GM23338 (cell line): ENCODE measurements around the gene LNX2. TPM values are rescaled to one million over a fixed set of nuclear protein-coding genes. Genes with fewer than 3 reads are reported as not detected.

ENCODE experiments used
- ATAC-seq: fragments of 200-7000 bp; cut with Tn5 transposase; 3 replicates; pipeline ENCODE4 v1.9.1; 2020
- DNase-seq: peaks from one replicate; pipeline ENCODE4 v3.0.0-alpha.2; 2015; ENCODE audit warnings: low spot score
- H2AFZ ChIP-seq: fragments of 200-600 bp; sonication (generic); 2 replicates; pipeline ENCODE4 v1.8.0; 2016; ENCODE audit warnings: antibody characterized with exemption, mild to moderate bottlenecking, moderate library complexity
- H3F3A ChIP-seq: fragments of 200-600 bp; sonication (generic); replicated peaks from 2 replicates; pipeline ENCODE4 v1.8.0; 2017; ENCODE audit warnings: antibody characterized with exemption, mixed run types, low read depth
- H3K27ac ChIP-seq: fragments of 200-600 bp; sonication (generic); 2 replicates; pipeline ENCODE4 v1.6.1; 2016; ENCODE audit warnings: low read depth
- H3K27me3 ChIP-seq: fragments of 200-600 bp; sonication (generic); 2 replicates; pipeline ENCODE4 v1.8.0; 2016; ENCODE audit warnings: mild to moderate bottlenecking, mixed run types, moderate library complexity; ENCODE audit not compliant: insufficient read depth
- H3K36me3 ChIP-seq: fragments of 200-600 bp; sonication (generic); 2 replicates; pipeline ENCODE4 v1.8.0; 2016; ENCODE audit warnings: mild to moderate bottlenecking; ENCODE audit not compliant: insufficient read depth
- H3K4me1 ChIP-seq: fragments of 200-600 bp; sonication (generic); 2 replicates; pipeline ENCODE4 v1.8.0; 2016; ENCODE audit warnings: mild to moderate bottlenecking, moderate library complexity; ENCODE audit not compliant: insufficient read depth
- H3K4me2 ChIP-seq: fragments of 200-600 bp; sonication (generic); 2 replicates; pipeline ENCODE4 v1.7.1; 2017; ENCODE audit warnings: mixed run types
- H3K4me3 ChIP-seq: fragments of 200-600 bp; sonication (generic); 2 replicates; pipeline ENCODE4 v1.6.1; 2016; ENCODE audit warnings: mixed run types
- H3K79me2 ChIP-seq: fragments of 200-600 bp; sonication (generic); replicated peaks from 2 replicates; pipeline ENCODE4 v1.8.0; 2017; ENCODE audit warnings: mild to moderate bottlenecking; ENCODE audit not compliant: insufficient read depth
- H3K9me2 ChIP-seq: fragments of 200-600 bp; sonication (generic); 2 replicates; pipeline ENCODE4 v1.8.0; 2017; ENCODE audit not compliant: insufficient read depth
- H4K20me1 ChIP-seq: fragments of 200-600 bp; sonication (generic); replicated peaks from 2 replicates; pipeline ENCODE4 v1.8.0; 2017; ENCODE audit warnings: mild to moderate bottlenecking; ENCODE audit not compliant: insufficient read depth
- H3K27ac Mint-ChIP-seq: 2 replicates; pipeline ENCODE4 v1.8.0; 2020; ENCODE audit warnings: inconsistent platforms, mild to moderate bottlenecking, moderate library complexity, mixed read lengths
- H3K27me3 Mint-ChIP-seq: 3 replicates; pipeline ENCODE4 v1.8.0; 2022; ENCODE audit warnings: low read depth, mild to moderate bottlenecking, moderate library complexity, mixed read lengths, inconsistent platforms; ENCODE audit not compliant: insufficient read depth, poor library complexity
- H3K36me3 Mint-ChIP-seq: 3 replicates; pipeline ENCODE4 v1.8.0; 2021; ENCODE audit warnings: low read depth, mild to moderate bottlenecking, inconsistent platforms, moderate library complexity, mixed read lengths
- H3K4me1 Mint-ChIP-seq: 3 replicates; pipeline ENCODE4 v1.8.0; 2020; ENCODE audit warnings: mild to moderate bottlenecking, inconsistent platforms, mixed read lengths
- H3K4me3 Mint-ChIP-seq: 3 replicates; pipeline ENCODE4 v1.8.0; 2021; ENCODE audit warnings: moderate library complexity, mild to moderate bottlenecking, inconsistent platforms, mixed read lengths
- H3K9me3 Mint-ChIP-seq: 3 replicates; pipeline ENCODE4 v1.8.0; 2020; ENCODE audit warnings: moderate library complexity, mild to moderate bottlenecking, inconsistent platforms, mixed read lengths
- CREB1 ChIP-seq: fragments of 250-450 bp; sonication (Bioruptor Pico); IDR thresholded peaks from 2 replicates; pipeline ENCODE4 v1.5.0; 2020; ENCODE audit warnings: low read depth, mild to moderate bottlenecking, moderate library complexity
- EZH2 ChIP-seq: fragments of 200-600 bp; sonication (generic); IDR thresholded peaks from one replicate; pipeline ENCODE4 v1.8.0; 2017; ENCODE audit warnings: antibody characterized with exemption, mild to moderate bottlenecking, low read depth; ENCODE audit not compliant: unreplicated experiment
- NANOG ChIP-seq: IDR thresholded peaks from 2 replicates; pipeline ENCODE4 v1.6.1; 2016; ENCODE audit warnings: antibody characterized with exemption, borderline replicate concordance
- polyA plus RNA-seq: library from polyadenylated mRNA; unstranded; fragments of >200 nt; fragmentation: Nextera tagmentation; extraction: Ambion mirVana; gene quantifications from 2 replicates; pipeline ENCODE4 v1.2.1, GENCODE V29; 2016
- total RNA-seq: library from RNA; depleted of rRNA; stranded (reverse); fragments of >200 nt; shearing (Covaris generic); gene quantifications from 2 replicates; pipeline ENCODE4 v1.2.3, GENCODE V29; 2014
- TF ChIP-seq, protein P1 (sequence below): fragments of 250-450 bp; sonication (Bioruptor Pico); IDR thresholded peaks from 2 replicates; pipeline ENCODE4 v1.5.0; 2020; ENCODE audit warnings: mild to moderate bottlenecking, moderate library complexity

Gene LNX2
- total and polyA plus RNA-seq, 2 experiments from 2014 or later, result 3.7 to 18.0 TPM

DNA sequence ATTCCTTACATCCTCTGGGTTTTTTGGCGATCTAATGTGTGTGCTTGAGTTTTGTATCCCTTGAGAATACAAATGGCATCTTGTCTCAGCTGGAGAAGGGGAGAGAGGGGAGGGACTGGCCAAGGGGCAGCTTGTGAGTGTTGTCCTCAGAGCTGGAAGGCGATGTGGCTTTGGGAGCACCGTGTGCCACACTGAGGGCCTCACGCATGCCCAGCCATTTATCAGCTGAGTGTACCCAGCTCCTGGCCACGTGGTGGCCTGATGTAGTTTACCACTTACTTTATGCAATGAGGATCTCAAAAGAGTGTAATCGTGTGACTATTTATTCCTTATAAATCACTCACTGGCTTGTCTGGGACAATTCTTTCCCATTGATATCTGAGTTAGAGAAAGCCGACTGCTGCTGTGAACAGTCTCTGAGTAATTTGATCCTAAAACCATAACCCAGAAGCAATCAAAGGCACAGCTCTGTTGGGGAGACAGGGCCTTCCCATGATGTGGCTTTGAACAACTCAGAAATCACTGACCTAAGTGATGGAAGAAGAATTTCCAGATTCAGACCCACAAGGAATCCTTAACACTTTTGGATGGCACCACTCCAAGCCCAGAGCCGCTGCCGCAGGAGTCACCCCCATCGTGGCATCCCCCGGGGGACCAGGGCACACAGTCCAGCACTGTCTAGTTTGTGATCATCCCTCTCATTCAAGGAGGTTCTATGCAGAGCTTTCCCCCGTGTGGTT lies 116.0 kb downstream of the LNX2 start:
- Histone ChIP-seq H3K4me2 (no peak overlapping the region), H3K9me2 (no peaks in the 10 kb centered on the region), H3K27me3 (no peaks in the 10 kb centered on the region), H3F3A (no peaks in the 10 kb centered on the region), H3K79me2 (no peaks in the 10 kb centered on the region), H4K20me1 (no peaks in the 10 kb centered on the region), H3K4me3 (no peak overlapping the region), H2AFZ (peak overlapping the region; percentile 65; the same call in 1 of the 2 replicates), H3K27ac (no peak overlapping the region), H3K4me1 (no peaks in the 10 kb centered on the region), H3K36me3 (no peaks in the 10 kb centered on the region)
- DNase-seq, result no peak
- peaks cover 13% of the 10 kb centered on the region; the same call in 2 of the 3 replicates for H3K4me1 Mint-ChIP-seq
- peaks cover 6% of the 10 kb centered on the region for H3K27me3 Mint-ChIP-seq
- no peaks in the 10 kb centered on the region for H3K36me3 Mint-ChIP-seq
- no peak overlapping the region for H3K27ac Mint-ChIP-seq
- ATAC-seq, result no peak
- H3K4me3 Mint-ChIP-seq, result no peak overlapping the region
- TF ChIP-seq EZH2, result no peak
- TF ChIP-seq, protein P1, sequence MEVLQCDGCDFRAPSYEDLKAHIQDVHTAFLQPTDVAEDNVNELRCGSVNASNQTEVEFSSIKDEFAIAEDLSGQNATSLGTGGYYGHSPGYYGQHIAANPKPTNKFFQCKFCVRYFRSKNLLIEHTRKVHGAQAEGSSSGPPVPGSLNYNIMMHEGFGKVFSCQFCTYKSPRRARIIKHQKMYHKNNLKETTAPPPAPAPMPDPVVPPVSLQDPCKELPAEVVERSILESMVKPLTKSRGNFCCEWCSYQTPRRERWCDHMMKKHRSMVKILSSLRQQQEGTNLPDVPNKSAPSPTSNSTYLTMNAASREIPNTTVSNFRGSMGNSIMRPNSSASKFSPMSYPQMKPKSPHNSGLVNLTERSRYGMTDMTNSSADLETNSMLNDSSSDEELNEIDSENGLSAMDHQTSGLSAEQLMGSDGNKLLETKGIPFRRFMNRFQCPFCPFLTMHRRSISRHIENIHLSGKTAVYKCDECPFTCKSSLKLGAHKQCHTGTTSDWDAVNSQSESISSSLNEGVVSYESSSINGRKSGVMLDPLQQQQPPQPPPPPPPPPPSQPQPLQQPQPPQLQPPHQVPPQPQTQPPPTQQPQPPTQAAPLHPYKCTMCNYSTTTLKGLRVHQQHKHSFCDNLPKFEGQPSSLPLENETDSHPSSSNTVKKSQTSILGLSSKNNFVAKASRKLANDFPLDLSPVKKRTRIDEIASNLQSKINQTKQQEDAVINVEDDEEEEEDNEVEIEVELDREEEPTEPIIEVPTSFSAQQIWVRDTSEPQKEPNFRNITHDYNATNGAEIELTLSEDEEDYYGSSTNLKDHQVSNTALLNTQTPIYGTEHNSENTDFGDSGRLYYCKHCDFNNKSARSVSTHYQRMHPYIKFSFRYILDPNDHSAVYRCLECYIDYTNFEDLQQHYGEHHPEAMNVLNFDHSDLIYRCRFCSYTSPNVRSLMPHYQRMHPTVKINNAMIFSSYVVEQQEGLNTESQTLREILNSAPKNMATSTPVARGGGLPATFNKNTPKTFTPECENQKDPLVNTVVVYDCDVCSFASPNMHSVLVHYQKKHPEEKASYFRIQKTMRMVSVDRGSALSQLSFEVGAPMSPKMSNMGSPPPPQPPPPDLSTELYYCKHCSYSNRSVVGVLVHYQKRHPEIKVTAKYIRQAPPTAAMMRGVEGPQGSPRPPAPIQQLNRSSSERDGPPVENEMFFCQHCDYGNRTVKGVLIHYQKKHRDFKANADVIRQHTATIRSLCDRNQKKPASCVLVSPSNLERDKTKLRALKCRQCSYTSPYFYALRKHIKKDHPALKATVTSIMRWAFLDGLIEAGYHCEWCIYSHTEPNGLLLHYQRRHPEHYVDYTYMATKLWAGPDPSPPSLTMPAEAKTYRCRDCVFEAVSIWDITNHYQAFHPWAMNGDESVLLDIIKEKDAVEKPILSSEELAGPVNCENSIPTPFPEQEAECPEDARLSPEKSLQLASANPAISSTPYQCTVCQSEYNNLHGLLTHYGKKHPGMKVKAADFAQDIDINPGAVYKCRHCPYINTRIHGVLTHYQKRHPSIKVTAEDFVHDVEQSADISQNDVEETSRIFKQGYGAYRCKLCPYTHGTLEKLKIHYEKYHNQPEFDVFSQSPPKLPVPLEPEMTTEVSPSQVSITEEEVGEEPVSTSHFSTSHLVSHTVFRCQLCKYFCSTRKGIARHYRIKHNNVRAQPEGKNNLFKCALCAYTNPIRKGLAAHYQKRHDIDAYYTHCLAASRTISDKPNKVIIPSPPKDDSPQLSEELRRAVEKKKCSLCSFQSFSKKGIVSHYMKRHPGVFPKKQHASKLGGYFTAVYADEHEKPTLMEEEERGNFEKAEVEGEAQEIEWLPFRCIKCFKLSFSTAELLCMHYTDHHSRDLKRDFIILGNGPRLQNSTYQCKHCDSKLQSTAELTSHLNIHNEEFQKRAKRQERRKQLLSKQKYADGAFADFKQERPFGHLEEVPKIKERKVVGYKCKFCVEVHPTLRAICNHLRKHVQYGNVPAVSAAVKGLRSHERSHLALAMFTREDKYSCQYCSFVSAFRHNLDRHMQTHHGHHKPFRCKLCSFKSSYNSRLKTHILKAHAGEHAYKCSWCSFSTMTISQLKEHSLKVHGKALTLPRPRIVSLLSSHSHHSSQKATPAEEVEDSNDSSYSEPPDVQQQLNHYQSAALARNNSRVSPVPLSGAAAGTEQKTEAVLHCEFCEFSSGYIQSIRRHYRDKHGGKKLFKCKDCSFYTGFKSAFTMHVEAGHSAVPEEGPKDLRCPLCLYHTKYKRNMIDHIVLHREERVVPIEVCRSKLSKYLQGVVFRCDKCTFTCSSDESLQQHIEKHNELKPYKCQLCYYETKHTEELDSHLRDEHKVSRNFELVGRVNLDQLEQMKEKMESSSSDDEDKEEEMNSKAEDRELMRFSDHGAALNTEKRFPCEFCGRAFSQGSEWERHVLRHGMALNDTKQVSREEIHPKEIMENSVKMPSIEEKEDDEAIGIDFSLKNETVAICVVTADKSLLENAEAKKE (CRISPR knock-in tag), result no peak
- no peak for TF ChIP-seq NANOG
- no peaks in the 10 kb centered on the region for H3K9me3 Mint-ChIP-seq

DNA sequence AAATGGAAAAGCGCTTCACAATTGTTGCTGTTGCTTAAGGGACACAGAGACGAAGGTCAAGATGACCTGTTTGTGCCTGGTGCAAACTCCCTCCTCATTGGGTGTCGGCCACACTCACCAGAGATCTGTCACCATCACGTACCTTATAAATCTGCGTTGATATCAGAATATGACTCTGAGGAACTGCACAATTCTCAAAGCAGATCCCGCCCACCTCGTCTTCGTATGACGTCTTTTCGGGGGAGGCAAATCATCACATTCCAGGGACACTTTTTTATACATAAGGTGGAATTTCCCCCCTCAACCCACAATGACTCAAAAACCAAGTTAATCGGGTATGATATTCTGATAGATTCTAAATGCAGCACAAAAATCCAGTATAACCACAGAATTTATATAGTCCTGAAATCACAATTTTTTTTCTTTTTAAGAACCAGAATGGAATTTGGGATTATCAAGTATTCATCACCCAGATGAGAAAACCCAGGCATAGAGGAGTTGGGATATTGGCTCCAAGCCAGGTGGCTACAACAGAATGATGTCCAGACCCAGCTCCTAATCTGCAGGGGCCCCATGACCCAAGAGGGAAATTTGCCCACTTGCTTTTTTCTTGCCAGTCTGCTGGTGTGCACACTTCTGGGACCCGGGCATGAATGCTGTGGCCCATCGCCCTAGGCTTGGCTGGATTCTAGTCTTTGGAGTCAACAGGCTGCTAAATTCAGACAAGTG lies 119.4 kb downstream of the LNX2 start:
- Histone ChIP-seq H3K27me3 (no peaks in the 10 kb centered on the region), H3K36me3 (no peaks in the 10 kb centered on the region), H4K20me1 (no peaks in the 10 kb centered on the region), H3K4me1 (no peaks in the 10 kb centered on the region), H3K4me2 (no peak overlapping the region), H2AFZ (no peak overlapping the region; the same call in 1 of the 2 replicates), H3K9me2 (no peaks in the 10 kb centered on the region), H3F3A (no peaks in the 10 kb centered on the region), H3K27ac (no peak overlapping the region), H3K4me3 (no peak overlapping the region), H3K79me2 (no peaks in the 10 kb centered on the region)
- ATAC-seq, result no peak
- DNase-seq, result no peak
- H3K36me3 Mint-ChIP-seq, result no peaks in the 10 kb centered on the region
- H3K4me1 Mint-ChIP-seq, result peaks cover 16% of the 10 kb centered on the region; the same call in 2 of the 3 replicates
- no peaks in the 10 kb centered on the region for H3K9me3 Mint-ChIP-seq
- peaks cover 6% of the 10 kb centered on the region for H3K27me3 Mint-ChIP-seq
- H3K4me3 Mint-ChIP-seq, result no peak overlapping the region
- H3K27ac Mint-ChIP-seq, result no peak overlapping the region
- no peak for TF ChIP-seq CREB1 (CRISPR knock-in tag)
- TF ChIP-seq, protein P1 (CRISPR knock-in tag), result no peak
